ENCODE measurements around the gene P2RX6.
A peak's percentile ranks its signal among the peaks of the same experiment; 100 is the strongest.

Gene P2RX6

DNA sequence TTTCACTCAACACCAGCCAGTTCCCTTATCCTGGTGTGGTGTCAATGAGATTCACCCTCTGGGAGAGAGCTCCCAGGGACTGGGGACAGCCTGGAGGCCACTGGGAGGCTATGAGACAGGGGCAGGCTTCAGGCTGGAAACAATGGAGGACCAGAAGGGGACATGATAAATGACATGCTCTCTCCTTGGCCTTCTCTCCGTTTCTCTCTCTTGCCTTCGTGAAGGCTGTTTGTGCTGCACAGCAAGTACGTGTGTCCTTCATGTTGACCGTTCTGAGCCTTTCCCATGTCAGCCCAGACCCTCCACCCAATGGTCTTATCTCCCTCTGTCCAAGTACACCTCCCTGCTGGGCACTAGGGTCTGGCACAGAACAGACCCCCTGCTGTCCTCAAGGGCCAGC, 34.4 kb upstream of the P2RX6 start:
- no peak for DNase-seq

DNA sequence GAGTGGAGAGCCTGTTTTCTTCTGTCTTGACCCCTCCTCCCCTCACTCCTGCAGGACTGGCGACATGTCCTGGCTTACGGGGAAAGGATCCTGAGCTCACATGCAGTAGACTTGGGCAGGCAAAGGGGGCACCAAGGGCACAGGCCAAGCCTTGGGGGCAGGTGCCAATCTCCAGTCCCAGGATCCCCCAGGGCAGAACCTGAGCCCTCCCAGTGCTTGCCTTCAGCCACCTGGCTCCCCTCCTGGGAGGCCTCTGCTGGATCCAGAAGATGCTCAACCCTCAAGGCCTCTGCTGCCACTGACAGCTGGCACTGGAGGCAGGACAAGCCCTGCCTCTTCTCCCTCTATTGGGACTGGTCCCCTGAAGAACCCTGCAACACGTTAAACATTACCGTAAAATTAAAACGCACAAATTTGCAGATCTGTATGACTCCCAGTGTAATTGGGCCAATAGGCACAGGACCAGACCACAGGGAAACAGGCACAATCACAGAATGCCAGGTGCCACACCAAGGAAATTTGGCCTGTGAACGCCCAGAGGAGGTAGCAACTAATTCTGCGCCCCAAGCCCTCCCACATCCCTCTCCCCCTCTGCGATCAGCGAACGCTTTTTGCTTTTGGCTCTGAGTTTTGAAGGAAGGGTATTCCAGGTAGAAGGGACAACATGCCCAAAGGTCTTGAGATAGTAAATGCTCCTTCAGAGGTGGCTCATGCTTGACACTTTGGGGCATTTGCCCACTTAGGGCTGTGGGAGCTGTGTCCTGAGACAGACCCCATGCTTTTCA, 33.8 kb upstream of the P2RX6 start:
- DNase-seq = no peak

GRCh38 chr22:20981787-20982562, 33.0 kb upstream of the P2RX6 start, which contains the start of gene LZTR1:
Gene LZTR1, plus strand, starts transcription at chr22:20982297. Its CDS starts 75 bp downstream, at chr22:20982372.
- DNase-seq = peak; percentile 65

DNA sequence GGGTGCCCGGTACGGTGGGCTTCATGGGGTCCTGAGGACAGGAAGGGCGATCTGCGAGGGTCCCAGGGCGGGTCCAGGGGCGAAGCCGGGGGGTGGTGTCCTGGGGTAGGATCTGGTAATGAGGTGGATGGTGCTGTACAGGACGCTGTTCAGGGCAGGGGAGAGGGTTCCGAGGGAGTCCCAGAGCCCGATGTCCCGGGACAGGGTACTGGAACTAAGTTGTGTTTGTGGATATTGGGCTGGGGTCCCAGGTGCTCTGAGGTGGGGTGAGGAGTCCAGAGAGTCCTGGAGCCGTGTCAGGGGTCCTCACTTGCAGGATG, 32.4 kb upstream of the P2RX6 start:
- no peak for DNase-seq

DNA sequence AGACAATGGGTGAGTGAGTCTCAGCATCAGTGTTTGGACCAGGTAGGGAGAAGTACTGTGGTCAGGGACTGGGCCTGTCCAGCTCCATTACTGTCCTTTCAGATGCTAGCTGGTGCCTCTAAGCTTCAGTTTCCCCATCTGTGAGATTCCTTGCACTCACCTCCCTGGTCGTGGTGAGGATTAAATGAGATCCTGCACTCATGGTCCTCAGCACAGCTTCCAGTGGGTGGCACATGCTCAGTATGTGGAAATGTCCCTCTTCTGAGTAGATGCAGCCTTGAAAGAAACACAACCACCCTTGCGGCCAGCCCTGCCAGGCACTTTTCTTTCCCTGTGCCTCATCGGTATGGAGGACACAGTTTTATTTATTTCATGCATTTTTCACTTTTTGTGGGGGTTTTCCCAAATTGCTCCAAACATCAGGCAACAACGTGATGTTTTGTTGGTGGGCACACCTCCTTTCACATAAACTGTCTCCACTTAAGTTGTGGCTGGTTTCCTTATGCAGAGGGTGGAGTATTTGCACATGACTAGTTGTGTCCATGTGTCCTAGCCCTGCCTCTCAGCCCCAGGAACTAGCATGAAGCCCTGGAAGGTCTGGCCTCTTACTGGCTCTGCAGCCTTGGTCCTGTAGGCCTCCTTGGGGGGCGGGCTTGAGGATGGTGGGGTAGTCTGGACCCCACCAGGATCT, 31.7 kb upstream of the P2RX6 start:
- no peak for DNase-seq

DNA sequence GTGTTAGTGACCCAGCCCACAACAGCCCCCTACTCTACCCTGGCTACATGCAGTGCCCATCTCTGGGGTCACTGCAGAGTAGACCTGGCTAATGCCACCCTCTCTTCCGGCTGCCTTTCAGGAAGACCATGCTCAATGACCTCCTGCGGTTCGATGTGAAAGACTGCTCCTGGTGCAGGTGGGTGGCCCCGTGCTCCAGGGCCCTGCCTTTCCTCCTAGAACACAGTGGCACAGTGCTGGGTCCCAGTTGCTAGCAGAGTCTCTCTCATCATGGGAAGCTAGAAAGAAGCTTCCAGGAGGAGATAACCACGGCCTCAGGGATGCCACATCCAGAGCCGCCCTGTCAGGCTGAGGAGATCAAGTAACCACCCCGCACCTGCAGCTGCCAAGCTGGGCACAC, 29.2 kb upstream of the P2RX6 start:
- DNase-seq = no peak

DNA sequence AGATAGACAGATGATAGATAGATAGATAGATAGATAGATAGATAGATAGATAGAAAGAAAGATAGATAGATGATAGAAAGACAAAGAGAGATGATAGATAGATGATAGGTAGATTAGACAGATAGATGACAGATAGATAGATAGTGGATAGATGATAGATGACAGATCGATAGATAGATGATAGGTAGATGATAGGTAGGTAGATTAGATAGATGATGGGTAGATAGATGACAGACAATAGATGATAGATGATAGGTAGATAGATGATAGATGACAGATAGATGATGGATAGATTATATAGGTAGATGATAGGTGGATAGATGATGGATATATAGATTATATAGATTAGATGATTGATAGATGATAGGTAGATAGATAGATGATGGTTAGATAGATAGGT, 28.6 kb upstream of the P2RX6 start:
- no peak for DNase-seq

DNA sequence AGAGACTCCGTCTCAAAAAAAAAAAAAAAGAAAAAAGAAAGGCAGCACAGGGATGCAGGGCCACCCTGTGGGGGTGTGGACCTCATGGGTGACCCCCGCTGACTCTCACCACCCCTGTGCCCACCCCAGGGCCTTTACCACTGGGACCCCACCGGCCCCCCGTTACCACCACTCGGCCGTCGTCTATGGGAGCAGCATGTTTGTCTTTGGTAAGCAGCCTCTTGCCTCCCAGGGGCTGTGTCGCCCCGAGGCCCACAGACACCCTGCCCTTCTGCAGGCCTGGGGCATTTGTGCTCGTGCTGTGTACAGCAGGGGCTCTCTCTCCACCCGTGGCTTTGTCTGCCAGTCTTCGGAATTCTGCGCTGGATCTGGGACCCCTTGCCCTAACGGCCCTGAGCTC, 27.6 kb upstream of the P2RX6 start:
- DNase-seq = no peak

GRCh38 chr22:20988573-20989322, 26.2 kb upstream of the P2RX6 start:
- DNase-seq = no peak

- no peak for DNase-seq
These were observed 25.4 kb upstream of the P2RX6 start for GRCh38 chr22:20989323-20990138.

GRCh38 chr22:20990184-20991180, 24.5 kb upstream of the P2RX6 start:
- DNase-seq = no peak

- no peak for DNase-seq
These were observed 23.5 kb upstream of the P2RX6 start for GRCh38 chr22:20991252-20992055.

GRCh38 chr22:20992056-20992442, 22.9 kb upstream of the P2RX6 start:
- DNase-seq = no peak

DNA sequence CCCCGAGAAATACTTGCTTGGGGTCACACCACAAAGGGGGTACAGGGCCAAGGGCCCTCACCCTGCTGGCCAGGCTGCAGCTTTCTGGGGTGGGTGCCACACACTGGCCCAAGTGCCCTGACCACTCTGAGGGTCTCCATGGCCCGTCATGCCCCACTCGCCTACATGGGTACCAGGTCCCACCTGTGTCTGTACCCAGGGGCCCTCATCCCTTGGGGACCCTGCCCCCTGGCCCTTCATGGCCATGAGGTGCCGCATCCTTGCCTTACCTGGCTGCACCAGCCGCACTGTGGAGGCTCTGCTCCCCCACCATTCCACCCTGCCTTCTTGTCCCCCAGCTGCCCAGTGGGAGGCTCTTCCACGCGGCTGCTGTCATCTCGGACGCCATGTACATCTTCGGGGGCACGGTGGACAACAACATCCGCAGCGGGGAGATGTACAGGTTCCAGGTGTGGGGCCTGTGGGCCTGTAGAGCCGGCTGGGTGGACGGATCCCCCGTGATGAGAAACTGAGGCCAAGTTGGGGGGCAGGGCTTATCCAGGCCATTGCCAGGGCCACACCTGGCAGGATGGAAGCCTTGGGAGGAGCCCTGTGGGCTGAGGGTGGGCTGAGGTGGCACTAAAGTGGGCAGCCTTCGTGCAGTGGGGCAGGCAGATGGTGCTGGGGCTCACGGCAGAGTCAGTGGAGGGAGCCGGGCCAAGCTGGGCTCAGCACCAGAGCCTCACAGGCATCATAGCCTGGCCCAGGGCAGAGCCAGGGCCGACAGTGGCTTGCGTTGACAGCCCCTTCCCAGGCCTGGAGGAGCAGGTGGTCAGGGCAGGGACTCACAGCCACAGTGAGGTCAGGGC, 22.3 kb upstream of the P2RX6 start:
- DNase-seq = no peak

- DNase-seq = no peak
These were observed 21.4 kb upstream of the P2RX6 start for GRCh38 chr22:20993304-20994127.

DNA sequence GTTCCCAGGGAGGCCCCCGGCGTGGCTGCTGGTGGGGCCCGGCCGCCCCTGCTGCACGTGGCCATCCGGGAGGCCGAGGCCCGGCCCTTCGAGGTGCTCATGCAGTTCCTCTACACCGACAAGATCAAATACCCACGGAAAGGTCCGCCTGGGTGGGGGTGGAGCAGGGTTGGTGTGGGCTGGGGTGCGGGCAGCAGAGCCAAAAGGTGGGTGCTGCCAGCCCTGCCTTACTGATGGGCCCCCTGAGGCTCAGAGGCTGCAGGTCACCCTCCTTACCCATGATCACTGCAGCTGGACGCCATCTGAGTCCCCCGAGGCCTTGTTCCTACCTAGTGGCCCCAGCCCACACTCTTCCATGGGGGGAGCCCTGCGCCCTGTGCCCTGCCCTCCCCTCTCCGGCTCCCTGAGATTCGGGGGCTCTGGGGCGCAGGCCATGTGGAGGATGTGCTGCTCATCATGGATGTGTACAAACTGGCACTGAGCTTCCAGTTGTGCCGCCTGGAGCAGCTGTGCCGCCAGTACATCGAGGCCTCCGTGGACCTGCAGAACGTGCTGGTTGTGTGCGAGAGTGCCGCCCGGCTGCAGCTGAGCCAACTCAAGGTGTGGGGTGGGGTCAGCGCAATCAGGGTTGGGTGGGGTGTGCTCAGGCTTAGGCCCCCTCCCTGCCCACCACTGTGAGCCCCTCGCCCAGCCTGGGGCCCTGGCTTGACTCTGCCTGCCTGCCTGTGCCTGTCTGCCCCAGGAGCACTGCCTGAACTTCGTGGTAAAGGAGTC, 20.6 kb upstream of the P2RX6 start:
- no peak for DNase-seq

DNA sequence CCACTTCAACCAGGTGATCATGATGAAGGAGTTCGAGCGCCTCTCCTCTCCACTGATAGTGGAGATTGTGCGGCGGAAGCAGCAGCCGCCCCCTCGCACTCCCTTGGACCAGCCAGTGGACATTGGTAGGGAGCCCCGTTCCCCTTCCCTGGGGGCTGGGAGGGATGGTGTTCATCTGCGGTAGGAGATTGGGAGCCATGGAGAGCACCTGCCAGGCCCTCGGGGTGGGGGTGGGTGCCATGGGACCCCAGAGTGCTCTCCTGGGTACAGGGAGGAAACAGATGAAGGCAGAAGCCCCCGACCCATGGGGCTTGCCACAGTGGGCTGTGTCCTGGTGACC, 20.1 kb upstream of the P2RX6 start:
- DNase-seq = no peak

Measured in activated effector memory CD4-positive, alpha-beta T cell treated with Interleukin-2 at 50 U/mL for 16 hours (primary cell).